ENCODE results near the gene FAT2. TPM values are rescaled to one million over a fixed set of nuclear protein-coding genes. Genes with fewer than 3 reads are reported as not detected.

Gene FAT2
- total and polyA plus RNA-seq, 2 experiments from 2014 or later, result 0.06 to 0.59 TPM

DNA sequence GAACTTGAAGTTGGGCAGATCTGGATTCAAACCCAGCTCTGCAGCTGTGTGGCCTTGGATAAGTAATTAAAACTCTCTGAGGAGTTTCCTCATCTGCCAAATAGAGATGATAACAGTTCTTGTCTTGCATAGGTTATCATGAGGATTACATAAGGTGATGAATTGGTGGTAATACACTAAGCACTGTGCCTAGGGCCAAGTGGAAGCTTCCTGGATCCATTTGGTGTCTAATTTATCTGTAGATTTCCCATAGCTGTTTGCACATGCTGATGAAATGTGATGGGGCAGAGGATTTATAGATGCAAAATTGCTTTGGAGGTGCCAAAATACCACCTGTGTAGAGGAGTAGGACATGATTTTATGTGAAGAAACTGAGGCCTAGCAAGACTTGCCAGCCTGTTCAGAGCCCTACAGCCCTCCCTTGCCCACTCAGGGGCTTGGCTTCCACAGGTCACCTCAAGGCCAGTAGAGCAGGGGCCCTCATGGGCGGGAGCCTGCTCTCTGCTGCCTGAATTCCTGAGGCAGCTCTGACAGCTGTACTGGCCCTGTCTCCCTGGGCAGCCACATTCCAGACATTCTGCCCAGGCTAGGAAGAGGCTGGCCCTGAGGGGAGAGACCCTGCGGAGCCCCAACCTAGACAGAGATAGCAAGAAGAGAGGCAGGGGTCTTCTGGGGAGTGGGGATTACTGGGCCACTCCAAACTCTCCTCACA, 5.9 kb upstream of the FAT2 start (continued):
- TF ChIP-seq, protein P1, sequence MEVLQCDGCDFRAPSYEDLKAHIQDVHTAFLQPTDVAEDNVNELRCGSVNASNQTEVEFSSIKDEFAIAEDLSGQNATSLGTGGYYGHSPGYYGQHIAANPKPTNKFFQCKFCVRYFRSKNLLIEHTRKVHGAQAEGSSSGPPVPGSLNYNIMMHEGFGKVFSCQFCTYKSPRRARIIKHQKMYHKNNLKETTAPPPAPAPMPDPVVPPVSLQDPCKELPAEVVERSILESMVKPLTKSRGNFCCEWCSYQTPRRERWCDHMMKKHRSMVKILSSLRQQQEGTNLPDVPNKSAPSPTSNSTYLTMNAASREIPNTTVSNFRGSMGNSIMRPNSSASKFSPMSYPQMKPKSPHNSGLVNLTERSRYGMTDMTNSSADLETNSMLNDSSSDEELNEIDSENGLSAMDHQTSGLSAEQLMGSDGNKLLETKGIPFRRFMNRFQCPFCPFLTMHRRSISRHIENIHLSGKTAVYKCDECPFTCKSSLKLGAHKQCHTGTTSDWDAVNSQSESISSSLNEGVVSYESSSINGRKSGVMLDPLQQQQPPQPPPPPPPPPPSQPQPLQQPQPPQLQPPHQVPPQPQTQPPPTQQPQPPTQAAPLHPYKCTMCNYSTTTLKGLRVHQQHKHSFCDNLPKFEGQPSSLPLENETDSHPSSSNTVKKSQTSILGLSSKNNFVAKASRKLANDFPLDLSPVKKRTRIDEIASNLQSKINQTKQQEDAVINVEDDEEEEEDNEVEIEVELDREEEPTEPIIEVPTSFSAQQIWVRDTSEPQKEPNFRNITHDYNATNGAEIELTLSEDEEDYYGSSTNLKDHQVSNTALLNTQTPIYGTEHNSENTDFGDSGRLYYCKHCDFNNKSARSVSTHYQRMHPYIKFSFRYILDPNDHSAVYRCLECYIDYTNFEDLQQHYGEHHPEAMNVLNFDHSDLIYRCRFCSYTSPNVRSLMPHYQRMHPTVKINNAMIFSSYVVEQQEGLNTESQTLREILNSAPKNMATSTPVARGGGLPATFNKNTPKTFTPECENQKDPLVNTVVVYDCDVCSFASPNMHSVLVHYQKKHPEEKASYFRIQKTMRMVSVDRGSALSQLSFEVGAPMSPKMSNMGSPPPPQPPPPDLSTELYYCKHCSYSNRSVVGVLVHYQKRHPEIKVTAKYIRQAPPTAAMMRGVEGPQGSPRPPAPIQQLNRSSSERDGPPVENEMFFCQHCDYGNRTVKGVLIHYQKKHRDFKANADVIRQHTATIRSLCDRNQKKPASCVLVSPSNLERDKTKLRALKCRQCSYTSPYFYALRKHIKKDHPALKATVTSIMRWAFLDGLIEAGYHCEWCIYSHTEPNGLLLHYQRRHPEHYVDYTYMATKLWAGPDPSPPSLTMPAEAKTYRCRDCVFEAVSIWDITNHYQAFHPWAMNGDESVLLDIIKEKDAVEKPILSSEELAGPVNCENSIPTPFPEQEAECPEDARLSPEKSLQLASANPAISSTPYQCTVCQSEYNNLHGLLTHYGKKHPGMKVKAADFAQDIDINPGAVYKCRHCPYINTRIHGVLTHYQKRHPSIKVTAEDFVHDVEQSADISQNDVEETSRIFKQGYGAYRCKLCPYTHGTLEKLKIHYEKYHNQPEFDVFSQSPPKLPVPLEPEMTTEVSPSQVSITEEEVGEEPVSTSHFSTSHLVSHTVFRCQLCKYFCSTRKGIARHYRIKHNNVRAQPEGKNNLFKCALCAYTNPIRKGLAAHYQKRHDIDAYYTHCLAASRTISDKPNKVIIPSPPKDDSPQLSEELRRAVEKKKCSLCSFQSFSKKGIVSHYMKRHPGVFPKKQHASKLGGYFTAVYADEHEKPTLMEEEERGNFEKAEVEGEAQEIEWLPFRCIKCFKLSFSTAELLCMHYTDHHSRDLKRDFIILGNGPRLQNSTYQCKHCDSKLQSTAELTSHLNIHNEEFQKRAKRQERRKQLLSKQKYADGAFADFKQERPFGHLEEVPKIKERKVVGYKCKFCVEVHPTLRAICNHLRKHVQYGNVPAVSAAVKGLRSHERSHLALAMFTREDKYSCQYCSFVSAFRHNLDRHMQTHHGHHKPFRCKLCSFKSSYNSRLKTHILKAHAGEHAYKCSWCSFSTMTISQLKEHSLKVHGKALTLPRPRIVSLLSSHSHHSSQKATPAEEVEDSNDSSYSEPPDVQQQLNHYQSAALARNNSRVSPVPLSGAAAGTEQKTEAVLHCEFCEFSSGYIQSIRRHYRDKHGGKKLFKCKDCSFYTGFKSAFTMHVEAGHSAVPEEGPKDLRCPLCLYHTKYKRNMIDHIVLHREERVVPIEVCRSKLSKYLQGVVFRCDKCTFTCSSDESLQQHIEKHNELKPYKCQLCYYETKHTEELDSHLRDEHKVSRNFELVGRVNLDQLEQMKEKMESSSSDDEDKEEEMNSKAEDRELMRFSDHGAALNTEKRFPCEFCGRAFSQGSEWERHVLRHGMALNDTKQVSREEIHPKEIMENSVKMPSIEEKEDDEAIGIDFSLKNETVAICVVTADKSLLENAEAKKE (CRISPR knock-in tag; IDR thresholded peaks at IDR 0.05), result no peak
- TF ChIP-seq ZNF331 (CRISPR knock-in tag; IDR thresholded peaks at IDR 0.05; ENCODE audit: low read depth), result no peak
- no peak for TF ChIP-seq CREB1 (CRISPR knock-in tag; IDR thresholded peaks at IDR 0.05; ENCODE audit: low read depth)
- no peak for TF ChIP-seq ZNF114 (CRISPR knock-in tag; IDR thresholded peaks at IDR 0.05)
- no peak for TF ChIP-seq POLR2AphosphoS5 (IDR thresholded peaks at IDR 0.05; ENCODE audit: low read depth)
- no peak for TF ChIP-seq STAT1 (IDR thresholded peaks at IDR 0.05; ENCODE audit: unreplicated experiment)
- TF ChIP-seq EZH2 (IDR thresholded peaks at IDR 0.05; ENCODE audit: low read depth, unreplicated experiment), result no peak
- TF ChIP-seq, protein P2, sequence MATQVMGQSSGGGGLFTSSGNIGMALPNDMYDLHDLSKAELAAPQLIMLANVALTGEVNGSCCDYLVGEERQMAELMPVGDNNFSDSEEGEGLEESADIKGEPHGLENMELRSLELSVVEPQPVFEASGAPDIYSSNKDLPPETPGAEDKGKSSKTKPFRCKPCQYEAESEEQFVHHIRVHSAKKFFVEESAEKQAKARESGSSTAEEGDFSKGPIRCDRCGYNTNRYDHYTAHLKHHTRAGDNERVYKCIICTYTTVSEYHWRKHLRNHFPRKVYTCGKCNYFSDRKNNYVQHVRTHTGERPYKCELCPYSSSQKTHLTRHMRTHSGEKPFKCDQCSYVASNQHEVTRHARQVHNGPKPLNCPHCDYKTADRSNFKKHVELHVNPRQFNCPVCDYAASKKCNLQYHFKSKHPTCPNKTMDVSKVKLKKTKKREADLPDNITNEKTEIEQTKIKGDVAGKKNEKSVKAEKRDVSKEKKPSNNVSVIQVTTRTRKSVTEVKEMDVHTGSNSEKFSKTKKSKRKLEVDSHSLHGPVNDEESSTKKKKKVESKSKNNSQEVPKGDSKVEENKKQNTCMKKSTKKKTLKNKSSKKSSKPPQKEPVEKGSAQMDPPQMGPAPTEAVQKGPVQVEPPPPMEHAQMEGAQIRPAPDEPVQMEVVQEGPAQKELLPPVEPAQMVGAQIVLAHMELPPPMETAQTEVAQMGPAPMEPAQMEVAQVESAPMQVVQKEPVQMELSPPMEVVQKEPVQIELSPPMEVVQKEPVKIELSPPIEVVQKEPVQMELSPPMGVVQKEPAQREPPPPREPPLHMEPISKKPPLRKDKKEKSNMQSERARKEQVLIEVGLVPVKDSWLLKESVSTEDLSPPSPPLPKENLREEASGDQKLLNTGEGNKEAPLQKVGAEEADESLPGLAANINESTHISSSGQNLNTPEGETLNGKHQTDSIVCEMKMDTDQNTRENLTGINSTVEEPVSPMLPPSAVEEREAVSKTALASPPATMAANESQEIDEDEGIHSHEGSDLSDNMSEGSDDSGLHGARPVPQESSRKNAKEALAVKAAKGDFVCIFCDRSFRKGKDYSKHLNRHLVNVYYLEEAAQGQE (IDR thresholded peaks at IDR 0.05; ENCODE audit: unreplicated experiment), result no peak
- TF ChIP-seq ETS1 (IDR thresholded peaks at IDR 0.05), result no peak
- no peak for TF ChIP-seq NANOG (IDR thresholded peaks at IDR 0.05; ENCODE audit: borderline replicate concordance)
